Fibroblast of skin of right quadriceps (primary cell): ENCODE measurements around the gene DLG5.

Experiments used
- DNase-seq: peaks from one replicate; pipeline ENCODE4 v3.0.0-alpha.2; 2013

DLG5 gene

GRCh38 chr10:77909749-77910375 is 16.7 kb downstream of the DLG5 start:
- DNase-seq, result peak; percentile 26

GRCh38 chr10:77909021-77909748 is 17.4 kb downstream of the DLG5 start:
- no peak for DNase-seq

GRCh38 chr10:77907900-77908717 is 18.4 kb downstream of the DLG5 start:
- no peak for DNase-seq

- no peak for DNase-seq
Measured at GRCh38 chr10:77907462-77907861, 19.1 kb downstream of the DLG5 start.

GRCh38 chr10:77906951-77907421 is 19.6 kb downstream of the DLG5 start:
- no peak for DNase-seq

- DNase-seq, result no peak
Measured at GRCh38 chr10:77905781-77906180, 20.8 kb downstream of the DLG5 start.

- no peak for DNase-seq
Measured at GRCh38 chr10:77905086-77905748, 21.3 kb downstream of the DLG5 start.

GRCh38 chr10:77904100-77904840 is 22.3 kb downstream of the DLG5 start:
- no peak for DNase-seq

GRCh38 chr10:77902159-77902558 is 24.4 kb downstream of the DLG5 start:
- DNase-seq, result no peak

- DNase-seq, result no peak
Measured at GRCh38 chr10:77901743-77902142, 24.8 kb downstream of the DLG5 start.

- DNase-seq, result no peak
Measured at GRCh38 chr10:77899690-77900089, 26.9 kb downstream of the DLG5 start.

- DNase-seq, result peak; percentile 62
Measured at GRCh38 chr10:77899080-77899477, 27.5 kb downstream of the DLG5 start.

- no peak for DNase-seq
Measured at GRCh38 chr10:77898323-77899079, 28.1 kb downstream of the DLG5 start.

- no peak for DNase-seq
Measured at GRCh38 chr10:77896058-77896457, 30.5 kb downstream of the DLG5 start.

- no peak for DNase-seq
Measured at GRCh38 chr10:77894058-77894457, 32.5 kb downstream of the DLG5 start.

- DNase-seq, result no peak
Measured at GRCh38 chr10:77893386-77893785, 33.2 kb downstream of the DLG5 start.

- DNase-seq, result no peak
Measured at GRCh38 chr10:77892761-77893160, 33.8 kb downstream of the DLG5 start.

- no peak for DNase-seq
Measured at GRCh38 chr10:77892021-77892739, 34.4 kb downstream of the DLG5 start.

GRCh38 chr10:77890097-77890496 is 36.5 kb downstream of the DLG5 start:
- DNase-seq, result no peak

GRCh38 chr10:77889277-77889903 is 37.2 kb downstream of the DLG5 start:
- no peak for DNase-seq

- DNase-seq, result no peak
Measured at GRCh38 chr10:77888356-77888703, 38.2 kb downstream of the DLG5 start.
